GM21515 (cell line): Measurements from ENCODE around the gene CTU1.

Experiments
- ATAC-seq: cut with Tn5 transposase; IDR thresholded peaks from one replicate; pipeline ENCODE4 v1.9.1; 2021; ENCODE audit not compliant: unreplicated experiment

CTU1 gene

DNA sequence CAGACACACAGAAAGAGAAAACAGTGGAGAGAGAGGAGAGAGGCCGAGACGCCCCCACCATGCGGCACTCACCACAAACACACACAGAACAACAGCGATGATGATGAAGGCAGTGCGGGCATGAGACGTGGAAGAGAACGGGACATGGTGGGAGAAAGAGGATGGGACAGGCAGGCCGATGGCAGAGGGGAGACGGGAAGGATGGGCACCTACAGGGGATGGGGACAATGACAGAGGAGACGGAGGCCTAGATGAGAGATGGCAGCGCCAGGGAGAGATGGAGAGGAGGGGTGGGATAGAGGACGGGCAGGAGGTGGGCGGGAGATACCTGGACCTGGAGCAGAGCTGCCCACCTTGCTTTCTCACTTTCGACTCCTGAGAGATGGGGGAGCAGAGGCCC lies 24.4 kb downstream of the CTU1 start:
- ATAC-seq = no peak

DNA sequence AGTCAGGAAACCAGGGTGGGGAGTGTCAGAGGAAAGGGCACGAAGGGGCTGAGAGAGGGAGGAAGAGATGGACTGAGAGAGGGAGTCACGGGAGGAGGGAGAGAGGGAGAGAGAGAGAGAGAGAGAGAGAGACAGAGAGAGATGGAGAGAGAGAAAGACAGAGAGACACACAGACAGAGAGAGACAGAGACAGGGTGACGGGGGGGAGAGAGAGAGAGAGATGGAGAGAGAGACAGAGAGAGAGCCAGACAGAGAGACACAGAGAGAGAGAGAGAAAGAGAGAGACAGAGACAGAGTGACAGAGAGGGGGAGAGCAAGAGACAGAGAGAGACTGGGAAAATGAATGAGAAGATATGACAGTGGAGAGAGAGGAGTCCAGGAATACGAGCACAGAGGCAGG lies 25.0 kb downstream of the CTU1 start:
- ATAC-seq = no peak

- ATAC-seq = no peak
Measured at GRCh38 chr19:51082611-51083010, 25.6 kb downstream of the CTU1 start, which contains the start of gene KLK14. Gene KLK14 (minus strand): TSS chr19:51082887. CDS start chr19:51082614, 273 bp downstream.

- ATAC-seq = no peak
Measured at GRCh38 chr19:51081476-51081875, 26.7 kb downstream of the CTU1 start.

DNA sequence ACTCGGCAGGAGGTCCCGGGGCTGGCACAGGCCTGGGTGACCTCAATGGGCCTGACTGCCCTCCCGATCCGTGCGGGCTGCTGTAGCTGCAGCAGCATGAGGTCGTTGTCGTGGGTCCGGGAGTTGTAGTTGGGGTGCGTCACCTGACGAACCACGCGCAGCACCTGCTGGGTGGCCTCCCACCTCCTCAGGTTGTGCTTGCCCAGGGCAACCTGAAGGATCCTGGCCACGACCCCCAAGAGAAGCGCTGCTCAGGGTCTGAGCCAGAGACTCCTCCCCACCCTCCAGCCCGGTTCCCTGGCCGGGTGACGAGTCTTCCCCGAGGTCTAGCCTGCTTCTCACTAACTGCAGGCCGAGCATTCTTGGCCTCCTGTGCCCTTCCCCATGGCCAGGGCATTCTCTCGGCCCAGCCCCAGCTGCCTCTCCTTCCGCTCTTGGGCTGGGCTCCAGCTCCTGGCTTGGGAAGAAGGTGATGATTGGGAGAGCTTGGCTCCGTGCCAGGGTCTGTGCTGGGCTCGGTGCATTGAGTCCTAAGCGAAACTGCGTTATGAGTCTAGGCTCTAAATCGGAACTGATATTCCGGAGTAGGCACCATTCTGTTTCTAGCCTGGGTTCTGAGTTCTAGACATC lies 28.6 kb downstream of the CTU1 start:
- no peak for ATAC-seq

DNA sequence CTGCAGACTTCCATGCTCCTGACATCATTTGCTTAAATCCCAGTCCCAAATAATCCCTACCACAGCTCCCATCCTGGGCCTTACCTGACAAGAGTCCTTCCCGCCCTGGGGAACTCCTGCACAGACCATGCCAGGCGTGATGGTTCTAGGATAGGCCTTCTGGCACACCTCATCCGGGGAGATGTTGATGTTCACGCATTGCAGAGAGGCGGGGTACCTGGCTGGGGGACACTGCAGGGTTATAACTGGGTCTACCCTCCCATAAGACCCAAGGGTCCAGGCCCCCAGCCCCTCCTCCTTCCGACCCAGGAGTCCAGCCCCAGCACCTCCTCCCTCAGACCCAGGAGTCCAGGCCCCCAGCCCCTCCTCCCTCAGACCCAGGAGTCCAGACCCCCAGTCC lies 29.5 kb downstream of the CTU1 start:
- ATAC-seq = no peak

- ATAC-seq = no peak
Measured at GRCh38 chr19:51078104-51078503, 30.1 kb downstream of the CTU1 start.

DNA sequence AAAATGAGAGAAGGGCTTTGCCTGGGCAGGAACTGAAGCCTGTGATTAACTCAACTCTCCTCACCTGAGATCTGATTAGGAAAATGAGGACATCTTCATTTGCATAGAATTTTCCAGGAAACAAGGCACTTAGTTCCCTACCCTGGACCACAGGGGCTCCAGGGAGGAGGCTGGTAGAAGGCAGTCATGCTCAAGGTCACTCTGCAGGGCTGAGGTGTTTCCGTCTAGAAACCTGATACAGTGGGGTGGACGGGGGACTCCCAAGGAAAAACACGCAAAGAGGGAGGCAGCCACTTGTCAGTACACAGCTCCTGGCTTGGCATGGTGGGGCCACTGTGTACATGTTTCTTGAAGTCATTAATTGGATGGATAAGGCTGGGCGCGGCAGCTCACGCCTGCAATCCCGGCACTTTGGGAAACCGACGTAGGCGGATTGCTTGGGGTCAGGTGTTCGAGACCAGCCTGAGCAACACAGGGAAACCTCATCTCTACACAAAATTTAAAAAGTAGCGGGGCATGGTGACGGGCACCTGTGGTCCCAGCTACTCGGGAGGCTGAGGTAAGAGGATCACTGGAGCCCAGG lies 31.5 kb downstream of the CTU1 start:
- no peak for ATAC-seq

GRCh38 chr19:51075998-51076397 lies 32.2 kb downstream of the CTU1 start:
- no peak for ATAC-seq

GRCh38 chr19:51071095-51071405 lies 37.2 kb downstream of the CTU1 start:
- ATAC-seq = no peak

DNA sequence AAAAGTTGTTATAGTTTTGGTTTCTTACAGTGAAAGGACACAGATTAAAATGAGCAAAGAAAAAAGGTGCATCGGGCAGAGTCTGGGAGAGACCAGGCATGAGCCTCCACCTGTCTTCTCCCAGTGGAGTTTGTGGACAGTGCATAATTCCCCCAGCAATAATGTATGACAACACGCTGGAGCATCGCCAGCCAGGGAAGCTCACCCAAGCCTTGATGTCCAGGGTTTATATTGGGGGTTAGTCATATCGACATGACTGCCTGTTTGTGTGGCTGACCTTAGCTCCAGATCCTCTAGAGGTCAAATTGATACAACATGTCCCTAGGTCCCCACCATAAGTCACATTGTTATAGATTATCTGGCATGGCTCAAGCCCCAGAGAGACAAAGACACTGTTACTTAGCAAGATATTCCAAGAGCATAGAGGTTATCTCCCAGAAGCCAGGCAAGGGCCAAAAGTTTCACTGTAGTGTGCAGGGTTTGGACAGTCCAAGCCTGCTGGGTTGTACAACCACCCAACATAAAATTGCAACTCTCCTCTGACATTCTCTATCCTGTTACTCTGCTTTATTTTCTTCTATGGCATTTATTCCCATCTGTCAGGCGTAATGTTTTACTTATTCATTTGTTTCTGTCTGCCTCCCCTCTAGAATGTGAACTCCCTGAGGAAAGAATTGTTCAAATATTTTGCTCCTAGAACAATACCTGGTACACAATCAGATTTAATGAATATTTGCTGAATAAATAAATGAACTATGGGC lies 37.7 kb downstream of the CTU1 start:
- ATAC-seq = no peak

DNA sequence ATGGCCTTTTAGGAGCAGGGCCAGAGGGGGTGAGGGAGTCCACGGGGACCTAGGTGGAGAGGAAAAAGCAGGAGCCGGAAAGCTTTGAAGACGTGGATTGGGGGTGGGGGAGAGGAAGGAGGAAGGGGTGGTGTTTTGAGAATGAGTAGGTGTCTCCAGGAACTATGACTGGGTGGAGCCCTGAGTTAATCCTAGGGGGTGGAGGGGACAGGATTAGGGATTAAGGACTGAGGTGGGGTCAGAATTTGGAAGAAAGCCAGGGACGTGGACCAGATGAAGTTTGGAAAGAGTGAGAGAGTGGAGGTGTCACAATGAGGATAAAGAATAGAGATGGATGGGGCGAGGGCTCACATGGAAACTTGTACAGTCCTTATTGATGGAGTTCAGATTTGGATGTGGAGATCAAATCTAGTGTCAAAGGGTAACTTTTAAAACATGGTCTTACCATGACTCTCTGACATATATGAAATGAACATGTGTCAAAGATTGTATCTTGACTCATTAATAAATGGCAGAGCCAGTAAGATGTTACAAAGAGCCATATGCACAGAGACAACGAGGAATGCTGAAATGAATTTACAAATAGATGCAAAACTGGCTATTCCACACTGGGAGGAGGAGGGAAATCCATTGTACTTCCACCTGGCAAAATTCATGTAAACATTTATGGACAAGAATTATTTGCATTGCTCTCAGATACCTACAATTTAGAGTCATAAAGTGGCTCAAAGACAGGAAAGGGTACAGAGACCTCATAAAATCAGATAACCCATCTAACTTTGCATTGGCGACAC lies 41.6 kb downstream of the CTU1 start:
- no peak for ATAC-seq

DNA sequence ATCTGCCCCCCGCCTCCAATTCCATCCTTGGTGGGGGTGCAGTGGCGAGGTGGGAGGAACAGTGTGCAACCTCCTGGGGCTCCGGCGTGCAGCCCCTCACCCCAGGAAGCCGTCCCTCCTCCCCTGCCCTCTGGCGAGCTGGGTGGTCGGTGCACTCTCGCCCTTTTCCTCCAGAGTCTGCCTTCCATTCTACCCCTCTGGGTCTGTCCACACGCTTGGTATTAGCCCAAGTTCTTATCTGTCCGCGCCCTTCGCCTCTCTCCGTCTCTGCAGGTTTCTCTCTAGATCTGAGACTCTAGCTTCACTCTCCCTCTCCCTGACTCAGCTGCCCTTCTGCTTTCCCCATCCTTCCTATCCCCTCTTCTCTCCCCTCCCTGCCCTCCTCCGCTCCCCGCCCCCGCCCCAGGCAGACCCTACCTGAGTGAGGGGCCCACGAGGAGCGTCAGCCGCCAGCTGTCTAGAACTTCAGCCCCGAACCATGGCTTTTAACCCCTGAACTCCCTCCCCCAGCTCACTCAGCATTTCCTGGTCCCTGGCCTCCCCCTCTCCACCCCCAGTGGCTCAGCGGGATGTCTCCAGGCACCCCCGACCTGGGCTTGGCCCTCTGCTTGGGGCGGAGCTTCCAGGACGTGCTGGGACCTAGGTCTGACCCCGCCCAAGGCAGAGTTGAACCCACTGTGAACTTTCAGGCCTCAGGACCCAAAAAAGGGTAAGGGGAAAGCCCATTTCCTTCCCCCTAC lies 42.8 kb downstream of the CTU1 start:
- ATAC-seq = no peak

DNA sequence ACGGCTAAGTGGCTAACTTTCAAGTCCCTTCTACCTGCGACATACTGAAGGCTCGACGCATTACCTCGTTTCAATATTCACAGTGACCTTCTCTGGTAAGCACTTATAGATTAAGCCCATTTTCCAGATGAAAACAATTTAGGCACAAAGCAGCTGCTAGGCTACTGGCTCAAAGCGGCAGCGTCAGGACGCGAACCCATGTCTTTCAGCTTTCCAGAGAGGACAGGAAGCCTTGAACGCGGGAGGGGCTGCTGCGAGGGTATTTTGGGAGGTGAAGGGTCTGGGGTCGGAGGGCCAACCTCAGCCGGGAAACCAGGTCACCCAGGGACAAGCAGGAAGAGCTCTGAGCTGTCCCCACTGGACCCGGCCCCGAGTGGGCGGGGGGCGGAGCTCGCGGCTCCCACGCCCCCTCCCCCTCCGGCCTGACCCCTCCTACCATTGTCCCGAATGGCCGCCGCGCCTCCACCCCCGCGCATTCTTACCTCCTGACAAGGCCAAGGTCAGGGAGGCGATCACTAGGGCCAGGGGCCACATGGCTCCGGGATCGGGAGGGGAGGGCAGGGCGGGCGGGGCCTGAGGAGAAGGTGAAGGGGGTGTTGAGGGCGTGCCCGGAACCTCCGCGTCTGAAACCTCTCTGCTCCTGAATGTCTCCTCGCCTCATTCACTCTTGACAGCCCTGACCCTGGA lies 43.5 kb downstream of the CTU1 start, which contains the start of gene KLK13:
Gene KLK13 (minus strand): TSS at position 559 of the 687 bp plus-strand sequence. CDS start 25 bp downstream, at position 534.
- no peak for ATAC-seq

DNA sequence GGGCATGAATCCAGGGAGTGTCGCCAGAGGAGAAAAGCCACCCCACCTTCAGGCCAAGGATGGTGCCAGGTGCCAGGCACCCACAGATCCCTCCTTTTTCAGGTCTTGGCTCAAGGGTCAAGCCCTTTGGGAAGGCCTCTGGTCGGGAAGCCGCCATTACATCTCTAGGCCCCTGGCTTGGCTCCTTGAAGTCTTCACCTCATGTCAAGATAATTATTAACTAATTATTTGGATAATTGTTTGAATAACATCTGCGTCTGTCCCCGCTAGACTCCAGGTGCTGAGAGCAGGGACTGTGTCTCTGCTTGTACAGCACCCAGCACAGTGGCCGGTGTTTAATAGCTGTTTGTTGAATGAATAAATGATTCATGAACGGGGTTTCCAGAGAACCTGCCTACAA lies 44.5 kb downstream of the CTU1 start:
- no peak for ATAC-seq

GRCh38 chr19:51060973-51061372 lies 47.2 kb downstream of the CTU1 start:
- no peak for ATAC-seq

DNA sequence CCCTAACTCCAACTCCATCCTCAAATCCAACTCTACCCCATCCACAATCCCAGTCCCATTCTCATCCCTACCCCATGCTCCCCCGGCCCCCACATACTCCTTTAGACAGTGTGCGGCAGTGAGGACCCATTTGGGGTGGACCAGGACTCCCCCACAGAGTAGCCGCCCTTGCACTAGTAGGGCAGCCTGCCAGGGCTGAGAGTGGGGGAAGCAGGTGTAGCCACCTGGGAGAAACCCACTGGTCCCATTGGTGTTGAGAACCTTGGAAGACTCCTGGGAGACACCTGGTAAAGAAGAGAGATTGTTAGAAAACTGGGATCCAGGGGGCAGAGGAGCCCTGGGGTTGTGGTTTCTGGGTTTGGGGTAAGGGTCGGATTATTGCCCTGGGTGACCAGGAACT lies 47.9 kb downstream of the CTU1 start:
- ATAC-seq = no peak

- ATAC-seq = no peak
Measured at GRCh38 chr19:51059715-51060114, 48.5 kb downstream of the CTU1 start.

DNA sequence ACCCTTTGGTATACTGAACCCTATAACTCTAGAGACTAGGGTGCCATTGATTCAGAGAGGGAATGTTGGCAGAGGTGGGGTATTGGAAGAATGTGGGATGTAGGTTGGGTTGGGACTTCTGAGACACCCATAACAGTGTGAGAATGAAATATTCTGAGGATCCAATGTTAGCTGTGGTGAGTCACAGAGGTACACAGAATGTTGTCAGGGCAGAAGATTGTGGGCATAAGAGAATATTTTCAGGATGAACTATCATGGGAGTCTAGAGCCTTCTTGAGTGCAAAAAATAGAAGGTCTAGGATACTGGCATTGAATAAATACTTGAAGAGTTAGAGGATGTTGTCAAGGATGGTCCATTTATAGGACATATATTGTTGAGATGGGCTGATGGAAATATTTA lies 52.3 kb downstream of the CTU1 start:
- no peak for ATAC-seq
